SU-DHL-6 (cell line): Measurements from ENCODE around the gene GRM7.

Experiments
- H2AFZ ChIP-seq: fragments of 200-600 bp; sonication (generic); 2 replicates; pipeline ENCODE4 v1.6.1; 2014; ENCODE audit warnings: low read depth, mild to moderate bottlenecking, moderate library complexity, mixed read lengths, antibody characterized with exemption, low read length; ENCODE audit not compliant: severe bottlenecking
- H3F3A ChIP-seq: fragments of 200-600 bp; shearing (Covaris generic); 2 replicates; pipeline ENCODE4 v1.6.0; 2016; ENCODE audit warnings: antibody characterized with exemption, mild to moderate bottlenecking; ENCODE audit not compliant: insufficient read depth
- H3K27ac ChIP-seq: fragments of 200-600 bp; sonication (generic); 2 replicates; pipeline ENCODE4 v1.5.1; 2016; ENCODE audit warnings: low read depth, mild to moderate bottlenecking, low read length, moderate library complexity, mixed read lengths
- H3K27me3 ChIP-seq: fragments of 200-600 bp; sonication (generic), shearing (Covaris generic); 2 replicates; pipeline ENCODE4 v1.6.0; 2014; ENCODE audit warnings: mild to moderate bottlenecking, low read length
- H3K36me3 ChIP-seq: fragments of 200-600 bp; sonication (generic); 2 replicates; pipeline ENCODE4 v1.6.1; 2014; ENCODE audit warnings: mild to moderate bottlenecking, low read length, mixed read lengths
- H3K4me2 ChIP-seq: fragments of 300-600, 200-600 bp; shearing (Covaris generic), sonication (generic); 2 replicates; pipeline ENCODE4 v1.6.0; 2014; ENCODE audit warnings: low read length, low read depth, mild to moderate bottlenecking; ENCODE audit not compliant: poor library complexity, severe bottlenecking
- H3K4me3 ChIP-seq: fragments of 200-600 bp; sonication (generic); 2 replicates; pipeline ENCODE4 v1.5.1; 2014; ENCODE audit warnings: antibody characterized with exemption, low read length, mild to moderate bottlenecking, mixed read lengths; ENCODE audit not compliant: insufficient read depth, poor library complexity, severe bottlenecking
- H3K79me2 ChIP-seq: fragments of 200-600 bp; sonication (generic); 2 replicates; pipeline ENCODE4 v1.6.1; 2014; ENCODE audit warnings: mild to moderate bottlenecking, low read length, moderate library complexity; ENCODE audit not compliant: insufficient read depth
- H3K9ac ChIP-seq: fragments of 200-600 bp; sonication (generic); 2 replicates; pipeline ENCODE4 v1.7.0; 2014; ENCODE audit warnings: mild to moderate bottlenecking, low read length
- H3K9me2 ChIP-seq: fragments of 200-600 bp; sonication (generic); replicated peaks from 2 replicates; pipeline ENCODE4 v1.6.1; 2014; ENCODE audit warnings: low read length; ENCODE audit not compliant: insufficient read depth
- H3K9me3 ChIP-seq: fragments of 200-600 bp; sonication (generic); 2 replicates; pipeline ENCODE4 v1.6.1; 2014; ENCODE audit warnings: low read length, mixed read lengths; ENCODE audit not compliant: insufficient read depth
- H4K20me1 ChIP-seq: fragments of 200-600 bp; sonication (generic); 2 replicates; pipeline ENCODE4 v1.6.1; 2014; ENCODE audit warnings: low read depth, mild to moderate bottlenecking, antibody characterized with exemption, low read length, moderate library complexity, mixed read lengths
- CTCF ChIP-seq: fragments of 200-600 bp; sonication (generic); IDR thresholded peaks from one replicate; pipeline ENCODE4 v1.5.1; 2017; ENCODE audit warnings: antibody characterized with exemption, mild to moderate bottlenecking, low read length, moderate library complexity; ENCODE audit not compliant: insufficient read depth, poor library complexity, severe bottlenecking
- EZH2phosphoT487 ChIP-seq: fragments of 200-600 bp; sonication (generic), shearing (Covaris generic); conservative IDR thresholded peaks from 2 replicates; pipeline ENCODE4 v1.6.1; 2018; ENCODE audit warnings: mild to moderate bottlenecking, antibody characterized with exemption, low read length, moderate library complexity, mixed read lengths

GRM7 gene

GRCh38 chr3:7392206-7392605 lies 531.3 kb downstream of the GRM7 start:
- H3K4me3 ChIP-seq: no peak overlapping the region
- H3K36me3 ChIP-seq: no peaks in the 10 kb centered on the region
- TF ChIP-seq EZH2phosphoT487 (no peak), CTCF (no peak)
- H4K20me1 ChIP-seq: no peaks in the 10 kb centered on the region
- H3K9me2 ChIP-seq: no peaks in the 10 kb centered on the region
- no peak overlapping the region for H3K27ac ChIP-seq
- no peak overlapping the region for H3K4me2 ChIP-seq
- H2AFZ ChIP-seq: no peak overlapping the region
- no peaks in the 10 kb centered on the region for H3F3A ChIP-seq
- no peaks in the 10 kb centered on the region for H3K27me3 ChIP-seq
- H3K9me3 ChIP-seq: no peaks in the 10 kb centered on the region
- no peaks in the 10 kb centered on the region for H3K79me2 ChIP-seq
- H3K9ac ChIP-seq: no peak overlapping the region

GRCh38 chr3:7393944-7394605 lies 533.2 kb downstream of the GRM7 start:
- Histone ChIP-seq H3K27me3 (no peaks in the 10 kb centered on the region), H3K4me2 (no peak overlapping the region), H4K20me1 (no peaks in the 10 kb centered on the region), H2AFZ (no peak overlapping the region), H3F3A (no peaks in the 10 kb centered on the region), H3K4me3 (no peak overlapping the region), H3K9ac (no peak overlapping the region), H3K79me2 (no peaks in the 10 kb centered on the region), H3K9me3 (no peaks in the 10 kb centered on the region), H3K9me2 (no peaks in the 10 kb centered on the region), H3K36me3 (no peaks in the 10 kb centered on the region), H3K27ac (no peak overlapping the region)
- TF ChIP-seq CTCF (no peak), EZH2phosphoT487 (no peak)

- Histone ChIP-seq H3K4me3 (no peak overlapping the region), H3K9me2 (no peaks in the 10 kb centered on the region), H3F3A (no peaks in the 10 kb centered on the region), H3K27me3 (no peaks in the 10 kb centered on the region), H2AFZ (no peak overlapping the region), H3K27ac (no peak overlapping the region), H3K36me3 (no peaks in the 10 kb centered on the region), H3K4me2 (no peak overlapping the region), H4K20me1 (no peaks in the 10 kb centered on the region), H3K9ac (no peak overlapping the region), H3K79me2 (no peaks in the 10 kb centered on the region), H3K9me3 (no peaks in the 10 kb centered on the region)
- TF ChIP-seq EZH2phosphoT487 (no peak), CTCF (no peak)
Measured at GRCh38 chr3:7396534-7396933, 535.6 kb downstream of the GRM7 start.
